GM23248 (cell line): Measurements from ENCODE around the gene CREB5. TPM values are rescaled to one million over a fixed set of nuclear protein-coding genes. Genes with fewer than 3 reads are reported as not detected.

Experiments used
- DNase-seq: peaks from one replicate; pipeline ENCODE4 v3.0.0-alpha.2; 2015
- H2AFZ ChIP-seq: fragments of 200-600 bp; sonication (generic); 2 replicates; pipeline ENCODE4 v1.6.1; 2016; ENCODE audit warnings: antibody characterized with exemption
- H3F3A ChIP-seq: fragments of 200-600 bp; sonication (generic); 2 replicates; pipeline ENCODE4 v1.6.1; 2016; ENCODE audit warnings: mild to moderate bottlenecking, antibody characterized with exemption, mixed run types; ENCODE audit not compliant: insufficient read depth
- H3K27ac ChIP-seq: fragments of 200-600 bp; sonication (generic); 2 replicates; pipeline ENCODE4 v1.5.1; 2016; ENCODE audit warnings: mild to moderate bottlenecking
- H3K27me3 ChIP-seq: fragments of 200-600 bp; sonication (generic); replicated peaks from 2 replicates; pipeline ENCODE4 v1.6.1; 2016; ENCODE audit warnings: mild to moderate bottlenecking; ENCODE audit not compliant: insufficient read depth
- H3K36me3 ChIP-seq: fragments of 200-600 bp; sonication (generic); 2 replicates; pipeline ENCODE4 v1.6.1; 2016; ENCODE audit warnings: low read depth, mild to moderate bottlenecking
- H3K4me1 ChIP-seq: fragments of 200-600 bp; sonication (generic); 2 replicates; pipeline ENCODE4 v1.6.1; 2016; ENCODE audit warnings: mild to moderate bottlenecking; ENCODE audit not compliant: insufficient read depth
- H3K4me2 ChIP-seq: fragments of 200-600 bp; sonication (generic); one replicate; pipeline ENCODE4 v1.6.1; 2016; ENCODE audit warnings: mild to moderate bottlenecking; ENCODE audit not compliant: unreplicated experiment
- H3K4me3 ChIP-seq: fragments of 200-600 bp; sonication (generic); 2 replicates; pipeline ENCODE4 v1.5.1; 2016; ENCODE audit warnings: mild to moderate bottlenecking
- H3K79me2 ChIP-seq: fragments of 200-600 bp; sonication (generic); 2 replicates; pipeline ENCODE4 v1.6.1; 2016; ENCODE audit warnings: mild to moderate bottlenecking; ENCODE audit not compliant: insufficient read depth
- H3K9ac ChIP-seq: fragments of 200-600 bp; sonication (generic); 2 replicates; pipeline ENCODE4 v1.6.1; 2016; ENCODE audit warnings: mild to moderate bottlenecking
- H3K9me2 ChIP-seq: fragments of 200-600 bp; sonication (generic); 2 replicates; pipeline ENCODE4 v1.6.1; 2016; ENCODE audit warnings: mixed run types, mild to moderate bottlenecking, moderate library complexity; ENCODE audit not compliant: insufficient read depth
- H3K9me3 ChIP-seq: fragments of 200-600 bp; sonication (generic); one replicate; pipeline ENCODE4 v1.6.1; 2017; ENCODE audit warnings: low read depth
- H4K20me1 ChIP-seq: fragments of 200-600 bp; sonication (generic); 2 replicates; pipeline ENCODE4 v1.6.0; 2016; ENCODE audit not compliant: insufficient read depth
- EZH2 ChIP-seq: fragments of 200-600 bp; sonication (generic); IDR thresholded peaks from 2 replicates; pipeline ENCODE4 v1.6.1; 2018; ENCODE audit warnings: antibody characterized with exemption, mild to moderate bottlenecking; ENCODE audit not compliant: insufficient read depth, poor library complexity, severe bottlenecking
- EZH2phosphoT487 ChIP-seq: fragments of 200-600 bp; sonication (generic); IDR thresholded peaks from 2 replicates; pipeline ENCODE4 v1.6.1; 2018; ENCODE audit warnings: antibody characterized with exemption, moderate library complexity, mild to moderate bottlenecking, low read depth; ENCODE audit not compliant: insufficient read depth
- WGBS, 2 experiments: methylation state at CpG; one replicate each; pipeline ENCODE4 v1.1.6; 2015 to 2017; ENCODE audit warnings: low lambda C conversion rate in 2 of 2, low coverage in 1 of 2; ENCODE audit errors: missing lambda C conversion rate in 2 of 2; 5-methylcytosine and 5-hydroxymethylcytosine counted together
- in situ Hi-C: fragments of 300-500 bp; cut with MboI; formaldehyde crosslinking; loops from 2 replicates; pipeline ENCODE4 v1.15.0; 2020
- polyA plus RNA-seq: library from polyadenylated mRNA; unstranded; fragments of >200 nt; fragmentation: Nextera tagmentation; extraction: Ambion mirVana; gene quantifications from 2 replicates; pipeline ENCODE4 v1.2.1, GENCODE V29; 2016
- total RNA-seq: library from RNA; depleted of rRNA; stranded (reverse); fragments of >200 nt; shearing (Covaris generic); gene quantifications from 2 replicates; pipeline ENCODE4 v1.2.3, GENCODE V29; 2014

The CREB5 gene
- total and polyA plus RNA-seq, 2 experiments from 2014 or later = 13.6 to 19.2 TPM

- Histone ChIP-seq H3K79me2 (peaks cover 27% of the 10 kb centered on the region; the same call in 1 of the 2 replicates), H2AFZ (peak overlapping the region; percentile 74), H4K20me1 (no peaks in the 10 kb centered on the region), H3K9ac (peak overlapping the region; percentile 96), H3K27ac (peak overlapping the region; percentile 92), H3K4me3 (peak overlapping the region; percentile 85), H3F3A (peaks cover 34% of the 10 kb centered on the region), H3K4me2 (peak overlapping the region; percentile 98), H3K27me3 (no peaks in the 10 kb centered on the region), H3K9me2 (no peaks in the 10 kb centered on the region), H3K4me1 (peaks cover 31% of the 10 kb centered on the region), H3K9me3 (no peaks in the 10 kb centered on the region), H3K36me3 (no peaks in the 10 kb centered on the region)
- peak; percentile 82 for DNase-seq
- TF ChIP-seq EZH2phosphoT487 (no peak), EZH2 (no peak)
- in situ Hi-C loops = no loop called here
- 1% methylated on average over 46 to 87 of the region's 92 CpGs for WGBS, 2 experiments
Measured at GRCh38 chr7:28409716-28410627, 2.3 kb upstream of the CREB5 start.

GRCh38 chr7:28410628-28411531 is 1.4 kb upstream of the CREB5 start:
- Histone ChIP-seq H3K9ac (peak overlapping the region; percentile 96), H3K4me1 (peaks cover 30% of the 10 kb centered on the region), H4K20me1 (no peaks in the 10 kb centered on the region), H3F3A (peaks cover 28% of the 10 kb centered on the region), H3K9me3 (no peaks in the 10 kb centered on the region), H2AFZ (peak overlapping the region; percentile 74), H3K27me3 (no peaks in the 10 kb centered on the region), H3K4me3 (peak overlapping the region; percentile 85), H3K27ac (peak overlapping the region; percentile 92), H3K36me3 (no peaks in the 10 kb centered on the region), H3K9me2 (no peaks in the 10 kb centered on the region), H3K79me2 (peaks cover 27% of the 10 kb centered on the region; the same call in 1 of the 2 replicates), H3K4me2 (peak overlapping the region; percentile 98)
- TF ChIP-seq EZH2 (no peak), EZH2phosphoT487 (no peak)
- in situ Hi-C loops = no loop called here
- WGBS, 2 experiments = 1 to 2% methylated on average over 26 to 28 of the region's 28 CpGs
- DNase-seq = peak; percentile 80

GRCh38 chr7:28413011-28413410 is 693 bp downstream of the CREB5 start:
- in situ Hi-C loops = no loop called here
- Histone ChIP-seq H3K4me2 (no peak overlapping the region), H3K9me2 (no peaks in the 10 kb centered on the region), H3K4me3 (no peak overlapping the region), H4K20me1 (no peaks in the 10 kb centered on the region), H3K36me3 (no peaks in the 10 kb centered on the region), H3K27me3 (no peaks in the 10 kb centered on the region), H2AFZ (no peak overlapping the region), H3K27ac (no peak overlapping the region), H3K9me3 (no peaks in the 10 kb centered on the region), H3K4me1 (peaks cover 11% of the 10 kb centered on the region), H3K79me2 (peaks cover 27% of the 10 kb centered on the region; the same call in 1 of the 2 replicates), H3K9ac (no peak overlapping the region), H3F3A (peaks cover 7% of the 10 kb centered on the region)
- WGBS, 2 experiments = 94 to 96% methylated on average over 1 of the region's 1 CpG
- no peak for DNase-seq
- TF ChIP-seq EZH2 = no peak
- no peak for TF ChIP-seq EZH2phosphoT487

GRCh38 chr7:28414453-28414852 is 2.1 kb downstream of the CREB5 start:
- H3K27me3 ChIP-seq = no peaks in the 10 kb centered on the region
- WGBS, 2 experiments = 93 to 94% methylated on average over 1 of the region's 1 CpG
- no peak overlapping the region for H3K27ac ChIP-seq
- H2AFZ ChIP-seq = no peak overlapping the region
- peaks cover 10% of the 10 kb centered on the region for H3F3A ChIP-seq
- H3K36me3 ChIP-seq = no peaks in the 10 kb centered on the region
- no peak for DNase-seq
- no peak for TF ChIP-seq EZH2phosphoT487
- no peak for TF ChIP-seq EZH2
- no peak overlapping the region for H3K4me3 ChIP-seq
- no peak overlapping the region for H3K9ac ChIP-seq
- H3K4me1 ChIP-seq = peaks cover 10% of the 10 kb centered on the region
- no peaks in the 10 kb centered on the region for H4K20me1 ChIP-seq
- peaks cover 27% of the 10 kb centered on the region; the same call in 1 of the 2 replicates for H3K79me2 ChIP-seq
- H3K9me3 ChIP-seq = no peaks in the 10 kb centered on the region
- H3K4me2 ChIP-seq = no peak overlapping the region
- no peaks in the 10 kb centered on the region for H3K9me2 ChIP-seq
- in situ Hi-C loops = no loop called here
